HS-5 (cell line): ENCODE measurements around the gene NINJ2.
A peak's percentile ranks its signal among the peaks of the same experiment; 100 is the strongest.
"Not testable (repeated sequence)": the region's sequence is repeated elsewhere in the genome, so short reads cannot be mapped to it uniquely, and the experiment has no call there.

ENCODE experiments used
- DNase-seq: peaks from one replicate; pipeline ENCODE4 v3.0.0-alpha.2; 2012; ENCODE audit warnings: low read depth

NINJ2 gene

DNA sequence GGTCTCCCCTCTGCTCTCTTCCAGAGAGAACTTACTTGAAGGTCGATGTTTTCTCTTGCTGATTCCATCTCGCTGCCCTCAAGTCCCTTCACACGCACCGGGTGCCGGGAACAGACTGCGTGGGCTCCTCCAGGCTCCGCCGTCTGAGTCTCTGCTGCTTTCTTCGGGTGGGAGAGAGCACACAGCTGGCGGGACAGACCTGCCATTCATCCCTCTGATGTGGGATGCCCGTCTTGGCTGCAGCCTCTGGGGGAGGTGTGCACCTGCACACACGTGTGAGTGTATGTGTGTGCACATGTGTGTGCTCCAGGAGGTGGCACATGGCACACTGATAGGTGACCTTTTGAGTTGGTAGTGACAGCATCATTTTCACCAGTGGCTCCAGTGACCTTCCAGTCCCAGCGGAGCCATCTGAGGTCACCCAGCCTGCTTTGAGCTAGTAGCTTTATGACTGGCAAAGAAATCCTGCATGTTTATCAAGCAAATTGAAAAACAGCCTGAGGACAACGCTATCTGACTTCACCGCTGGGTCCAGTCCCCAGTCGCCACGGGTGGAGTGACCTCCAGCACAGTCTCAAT lies at the start of gene NINJ2:
Gene NINJ2, minus strand, starts transcription at position 153 of the 579 bp plus-strand sequence. Its CDS starts 85 bp downstream, at position 68.
- DNase-seq, result no peak

DNA sequence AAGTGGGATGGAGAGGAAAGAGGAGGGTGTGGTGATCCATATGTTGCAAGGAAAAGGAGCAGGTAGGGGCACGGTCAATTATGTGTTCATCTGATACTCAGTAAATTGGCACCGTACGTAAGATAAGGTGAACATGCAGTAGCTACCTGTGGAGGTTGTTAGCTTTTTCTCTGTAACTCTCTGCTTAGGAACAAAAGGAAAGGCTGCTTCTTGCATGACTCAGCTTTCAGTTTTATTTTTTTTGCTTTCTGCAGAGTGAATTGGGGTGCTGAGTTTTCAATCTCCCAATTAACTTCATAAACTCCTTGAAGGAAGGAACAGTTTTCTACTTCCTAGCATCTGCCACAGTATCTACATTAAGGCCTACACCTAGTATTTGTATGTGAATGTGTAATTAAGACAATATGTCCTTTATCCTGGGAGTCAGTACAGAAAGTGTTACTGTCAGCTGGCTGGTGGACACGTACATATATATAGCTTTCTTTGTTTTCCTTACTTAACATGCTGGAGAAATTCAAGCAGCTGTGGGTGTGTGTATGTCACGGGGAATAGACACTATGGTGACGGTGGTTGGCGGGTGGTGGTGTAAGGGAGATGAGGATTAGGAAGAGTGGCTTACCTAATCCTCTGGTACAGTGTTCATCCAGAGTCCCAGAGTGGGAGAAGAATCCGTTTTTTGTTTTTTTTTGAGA lies 49.1 kb upstream of the NINJ2 start:
- no peak for DNase-seq

- no peak for DNase-seq
Measured at GRCh38 chr12:709455-710020, 46.3 kb upstream of the NINJ2 start.

DNA sequence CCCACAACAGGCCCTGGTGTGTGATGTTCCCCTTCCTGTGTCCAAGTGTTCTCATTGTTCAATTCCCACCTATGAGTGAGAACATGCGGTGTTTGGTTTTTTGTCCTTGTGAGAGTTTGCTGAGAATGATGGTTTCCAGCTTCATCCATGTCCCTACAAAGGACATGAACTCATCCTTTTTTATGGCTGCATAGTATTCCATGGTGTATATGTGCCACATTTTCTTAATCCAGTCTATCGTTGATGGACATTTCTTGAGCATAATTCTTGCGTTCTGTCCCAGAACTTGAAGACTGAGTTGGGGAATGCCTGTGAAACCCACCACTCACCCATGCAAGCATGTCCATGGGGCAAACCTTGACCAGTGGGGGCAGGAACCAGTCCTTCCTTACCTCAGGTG lies 44.8 kb upstream of the NINJ2 start:
- DNase-seq, result not testable (repeated sequence)

DNA sequence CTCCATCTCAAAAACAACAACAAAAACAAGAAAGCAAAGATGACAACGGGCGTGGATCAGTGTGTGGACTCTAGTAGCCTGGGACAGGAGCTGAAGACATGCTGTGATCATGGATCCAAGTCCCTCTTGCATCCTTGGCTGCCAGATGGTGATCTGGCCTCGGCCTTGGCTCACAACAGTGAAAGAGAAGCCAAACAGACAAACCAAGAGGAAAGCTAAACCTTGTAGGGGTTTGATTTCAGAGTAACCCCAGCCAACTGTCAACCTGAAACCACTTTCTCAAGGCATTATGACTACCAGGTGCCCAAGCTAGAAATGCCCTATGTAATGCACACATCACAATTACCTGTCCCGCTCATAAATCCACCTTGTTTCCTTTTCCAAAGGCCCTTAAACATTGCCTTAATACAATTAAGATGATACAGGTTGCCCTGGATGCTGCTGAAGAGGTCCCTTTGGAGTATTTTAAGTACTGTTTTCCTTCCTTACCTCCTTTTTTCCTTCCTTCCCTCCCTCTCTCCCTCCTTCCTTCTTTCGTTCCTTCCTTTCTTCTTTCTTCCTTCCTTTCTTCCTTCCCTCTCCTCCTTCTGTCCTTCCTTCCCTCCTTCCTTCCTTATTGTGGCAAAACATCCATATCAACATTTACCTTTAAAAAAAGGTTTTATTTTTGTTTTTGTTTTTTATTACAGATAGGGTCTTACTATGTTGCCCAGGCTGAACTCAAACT lies 41.4 kb upstream of the NINJ2 start:
- no peak for DNase-seq

DNA sequence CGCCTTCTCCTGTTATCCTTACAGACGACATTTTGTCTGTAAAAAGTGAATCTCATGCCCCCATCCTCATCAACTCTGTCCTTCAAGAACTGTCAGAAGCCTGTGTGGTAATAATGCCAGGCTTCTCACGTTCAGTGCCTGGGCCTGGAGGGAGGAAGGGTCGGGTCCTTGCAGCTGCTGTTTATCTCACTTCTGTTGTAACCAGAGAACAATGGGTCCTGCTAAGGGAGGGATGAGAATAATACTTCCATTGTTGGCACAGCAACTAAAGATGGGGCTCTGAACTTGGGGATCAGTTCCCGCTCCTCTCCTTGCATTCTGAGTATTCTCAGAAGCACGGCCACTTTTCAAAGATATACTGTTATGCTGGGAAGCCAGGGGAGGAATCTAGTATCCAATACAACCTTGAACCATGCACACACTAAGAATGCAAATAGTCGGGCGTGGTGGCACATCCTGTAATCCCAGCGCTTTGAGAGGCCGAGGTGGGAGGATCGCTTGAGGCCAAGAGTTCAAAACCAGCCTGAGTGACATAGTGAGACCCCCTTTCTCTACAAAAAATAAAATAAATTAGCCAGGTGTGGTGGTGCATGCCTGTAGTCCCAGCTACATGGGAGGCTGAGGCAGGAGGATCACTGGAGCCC lies 38.8 kb upstream of the NINJ2 start:
- DNase-seq, result no peak

DNA sequence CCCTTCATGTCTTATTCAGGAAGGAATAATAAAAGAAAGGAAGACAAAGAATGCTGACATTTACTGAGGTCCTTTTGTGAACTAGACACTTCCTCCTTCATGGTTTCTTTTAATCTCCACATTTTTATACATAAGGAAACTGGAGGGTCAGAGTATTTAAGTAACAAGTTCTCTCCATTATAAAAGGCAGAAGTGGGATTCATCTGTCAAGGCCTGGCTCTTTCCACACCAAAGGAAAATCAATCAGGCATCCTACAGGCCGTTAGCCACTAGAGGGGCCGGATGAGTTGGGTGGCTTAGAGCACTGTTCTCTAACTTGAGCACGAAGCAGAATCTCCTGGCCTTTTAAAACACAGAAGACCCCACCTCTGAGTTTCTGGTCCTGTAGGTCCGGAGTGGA lies 36.8 kb upstream of the NINJ2 start:
- DNase-seq, result no peak

DNA sequence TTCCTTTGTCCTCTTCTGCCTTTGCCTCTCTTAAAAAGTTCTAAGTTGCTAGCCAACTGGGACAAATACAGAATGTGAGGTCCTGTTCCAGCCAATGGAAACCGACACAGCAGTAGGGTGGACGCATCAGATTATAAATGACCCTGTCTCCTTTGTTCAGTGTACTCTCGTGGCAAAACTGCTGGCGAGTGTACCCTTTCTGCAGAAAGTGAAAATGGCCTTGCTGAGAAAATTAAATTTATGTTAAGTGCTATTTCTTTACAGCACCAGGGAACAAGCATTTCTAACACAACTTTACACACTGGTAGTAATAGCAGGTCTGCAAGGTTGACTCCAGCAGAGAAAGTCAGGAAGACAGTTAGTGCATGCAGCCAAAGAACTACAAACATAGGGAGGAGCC lies 35.0 kb upstream of the NINJ2 start:
- DNase-seq, result not testable (repeated sequence)

- DNase-seq, result no peak
Measured at GRCh38 chr12:697481-697880, 34.2 kb upstream of the NINJ2 start.

- no peak for DNase-seq
Measured at GRCh38 chr12:694734-695503, 31.7 kb upstream of the NINJ2 start.

GRCh38 chr12:693934-694533 lies 30.8 kb upstream of the NINJ2 start:
- no peak for DNase-seq

DNA sequence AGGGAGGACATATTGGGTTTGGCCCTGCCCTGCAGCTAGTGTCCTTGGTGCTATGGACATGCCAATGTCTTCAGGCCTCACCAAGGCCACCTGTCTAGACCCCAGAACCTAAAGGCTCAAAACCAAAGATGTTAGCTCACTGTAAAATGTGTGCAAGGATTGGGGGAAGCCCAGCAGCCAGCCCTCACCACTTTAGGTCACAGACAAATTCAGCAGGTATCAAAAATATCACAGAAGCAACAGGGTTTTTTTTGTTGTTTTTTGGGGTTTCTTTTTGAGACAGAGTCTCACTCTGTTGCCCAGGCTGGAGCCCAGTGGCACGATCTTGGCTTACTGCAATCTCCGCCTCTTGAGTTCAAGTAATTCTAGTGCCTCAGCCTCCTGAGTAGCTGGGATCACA lies 29.0 kb upstream of the NINJ2 start:
- DNase-seq, result no peak

GRCh38 chr12:690466-690865 lies 27.2 kb upstream of the NINJ2 start:
- DNase-seq, result no peak

- no peak for DNase-seq
Measured at GRCh38 chr12:685388-685787, 22.1 kb upstream of the NINJ2 start.

- DNase-seq, result no peak
Measured at GRCh38 chr12:684416-684815, 21.2 kb upstream of the NINJ2 start.

GRCh38 chr12:681568-682256 lies 18.5 kb upstream of the NINJ2 start:
- no peak for DNase-seq

- DNase-seq, result no peak
Measured at GRCh38 chr12:678747-679712, 15.8 kb upstream of the NINJ2 start.

- no peak for DNase-seq
Measured at GRCh38 chr12:675562-675961, 12.3 kb upstream of the NINJ2 start.

GRCh38 chr12:674272-674781 lies 11.1 kb upstream of the NINJ2 start:
- peak; percentile 6 for DNase-seq
